ENCODE results near the gene EID1.

- TF ChIP-seq POLR2AphosphoS5 (IDR thresholded peaks at IDR 0.05; ENCODE audit: low read depth, low read length) (no peak), POLR2A (IDR thresholded peaks at IDR 0.05; ENCODE audit: low read depth, low read length) (no peak), TAF1 (IDR thresholded peaks at IDR 0.05; ENCODE audit: borderline replicate concordance, low read depth, low read length) (no peak)
These were observed 27.9 kb downstream of the EID1 start for GRCh38 chr15:48905847-48906246.
